ENCODE results near the gene CD44.

- no peak for TF ChIP-seq EZH2phosphoT487 (IDR thresholded peaks at IDR 0.05; ENCODE audit: insufficient read depth, low read depth)
- no peak for TF ChIP-seq EZH2 (IDR thresholded peaks at IDR 0.05; ENCODE audit: insufficient read depth, poor library complexity, severe bottlenecking)
These were observed 24.9 kb downstream of the CD44 start for GRCh38 chr11:35163702-35164496.

All from GM23248 (cell line).